GM23248 (cell line): ENCODE data around the gene LILRA6.
"Not testable (repeated sequence)": the region's sequence is repeated elsewhere in the genome, so short reads cannot be mapped to it uniquely, and the experiment has no call there.

Source experiments
- EZH2 ChIP-seq: fragments of 200-600 bp; sonication (generic); IDR thresholded peaks from 2 replicates; pipeline ENCODE4 v1.6.1; 2018; ENCODE audit warnings: antibody characterized with exemption, mild to moderate bottlenecking; ENCODE audit not compliant: insufficient read depth, poor library complexity, severe bottlenecking
- EZH2phosphoT487 ChIP-seq: fragments of 200-600 bp; sonication (generic); IDR thresholded peaks from 2 replicates; pipeline ENCODE4 v1.6.1; 2018; ENCODE audit warnings: antibody characterized with exemption, moderate library complexity, mild to moderate bottlenecking, low read depth; ENCODE audit not compliant: insufficient read depth

DNA sequence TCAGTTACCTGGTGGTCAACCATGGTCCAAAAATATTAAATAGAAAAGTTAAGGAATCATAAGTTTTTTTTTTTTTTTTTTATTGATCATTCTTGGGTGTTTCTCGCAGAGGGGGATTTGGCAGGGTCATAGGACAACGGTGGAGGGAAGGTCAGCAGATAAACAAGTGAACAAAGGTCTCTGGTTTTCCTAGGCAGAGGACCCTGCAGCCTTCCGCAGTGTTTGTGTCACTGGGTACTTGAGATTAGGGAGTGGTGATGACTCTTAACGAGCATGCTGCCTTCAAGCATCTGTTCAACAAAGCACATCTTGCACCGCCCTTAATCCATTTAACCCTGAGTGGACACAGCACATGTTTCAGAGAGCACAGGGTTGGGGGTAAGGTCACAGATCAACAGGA is 28.4 kb downstream of the LILRA6 start:
- TF ChIP-seq EZH2, EZH2phosphoT487: not testable (repeated sequence)
